Common myeloid progenitor, CD34-positive (primary cell): Measurements from ENCODE around the gene HEXD.

Source experiments
- CTCF ChIA-PET: fragments of 350-600 bp; sonication (Branson Sonifier 250); formaldehyde crosslinking; loops from one replicate; lab custom pipeline; 2021; ENCODE audit warnings: antibody characterized with exemption; lab: Charles Lee
- POLR2A ChIA-PET: fragments of 350-600 bp; sonication (Branson Sonifier 250); formaldehyde crosslinking; loops from one replicate; lab custom pipeline; 2021; ENCODE audit warnings: antibody characterized with exemption; lab: Charles Lee
- DNase-seq, 3 donors: peaks; one replicate each; pipeline versions ENCODE4 v3.0.0 to v3.0.0-alpha.2; 2013
- H3K27ac ChIP-seq, 2 experiments: 1 replicate in 1 of 2; 2 replicates in 1 of 2; pipeline ENCODE4 v1.7.0; 2013; ENCODE audit warnings: inconsistent platforms in 2 of 2, low read length in 2 of 2, mild to moderate bottlenecking in 2 of 2, low read depth in 1 of 2, moderate library complexity in 1 of 2; ENCODE audit not compliant: severe bottlenecking in 2 of 2, insufficient read depth in 1 of 2, poor library complexity in 1 of 2
- H3K27me3 ChIP-seq, 5 experiments: replicated peaks in 2 of 5; 1 replicate in 3 of 5; 2 replicates in 2 of 5; pipeline versions ENCODE4 v1.6.1 to v1.7.0; 2013; ENCODE audit warnings: low read length in 4 of 5, mild to moderate bottlenecking in 2 of 5, moderate library complexity in 2 of 5, inconsistent platforms in 1 of 5; ENCODE audit not compliant: insufficient read depth in 5 of 5, control insufficient read depth in 4 of 5
- H3K36me3 ChIP-seq, 4 experiments: 1 replicate in 2 of 4; 2 replicates in 2 of 4; pipeline versions ENCODE4 v1.6.1 to v1.7.0; 2013; ENCODE audit warnings: low read length in 3 of 4, control low read depth in 1 of 4, mild to moderate bottlenecking in 1 of 4; ENCODE audit not compliant: control insufficient read depth in 4 of 4, insufficient read depth in 4 of 4
- H3K4me1 ChIP-seq, 4 experiments: 1 replicate in 3 of 4; 2 replicates in 1 of 4; pipeline versions ENCODE4 v1.6.1 to v1.7.1; 2013; ENCODE audit warnings: low read length in 3 of 4, mild to moderate bottlenecking in 3 of 4, control low read depth in 1 of 4, inconsistent platforms in 1 of 4, moderate library complexity in 1 of 4; ENCODE audit not compliant: control insufficient read depth in 4 of 4, insufficient read depth in 4 of 4; ENCODE audit errors: control extremely low read depth in 1 of 4
- H3K4me3 ChIP-seq, 7 experiments: 1 replicate in 4 of 7; 2 replicates in 3 of 7; pipeline versions ENCODE4 v1.5.1 to v1.7.0; 2013; ENCODE audit warnings: mild to moderate bottlenecking in 7 of 7, low read length in 6 of 7, moderate library complexity in 6 of 7, inconsistent platforms in 2 of 7, low read depth in 2 of 7, control low read depth in 1 of 7; ENCODE audit not compliant: insufficient read depth in 4 of 7, control insufficient read depth in 1 of 7; ENCODE audit errors: extremely low read depth in 1 of 7
- H3K9me3 ChIP-seq, 5 experiments: 1 replicate in 4 of 5; 2 replicates in 1 of 5; pipeline versions ENCODE4 v1.6.1 to v1.7.1; 2013; ENCODE audit warnings: low read length in 4 of 5, mild to moderate bottlenecking in 2 of 5, inconsistent platforms in 1 of 5, low read depth in 1 of 5, moderate library complexity in 1 of 5; ENCODE audit not compliant: control insufficient read depth in 4 of 5, insufficient read depth in 2 of 5; ENCODE audit errors: control extremely low read depth in 1 of 5
- WGBS: methylation state at CpG from one replicate; pipeline ENCODE4 v1.1.5; 2013; ENCODE audit not compliant: insufficient coverage; 5-methylcytosine and 5-hydroxymethylcytosine counted together

The HEXD gene

DNA sequence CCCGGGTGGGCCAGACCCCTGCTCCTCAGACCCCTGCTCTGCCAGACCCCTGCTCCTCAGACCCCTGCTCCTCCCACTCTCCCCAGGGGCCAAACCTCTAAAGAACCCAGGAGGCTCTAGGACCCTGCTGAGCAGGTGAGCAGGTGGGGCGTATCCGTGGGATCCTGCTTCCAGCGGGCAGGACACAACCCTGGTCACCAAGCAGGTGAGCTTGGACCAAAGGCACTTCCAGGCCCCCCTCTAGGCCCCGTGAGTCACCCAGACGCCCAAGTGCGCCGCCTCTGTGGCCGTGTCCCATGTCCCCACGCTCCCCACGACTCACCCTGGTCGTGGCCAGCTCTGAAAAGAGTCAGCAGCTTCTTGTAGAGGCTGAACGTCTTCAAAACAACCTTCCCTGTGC, 27.4 kb downstream of the HEXD start:
- ChIA-PET POLR2A (no interaction called here), CTCF (interaction anchor here (1.1 to 1.3 kb wide), 2 partner anchors 24 to 94 kb away, joined by 3 read pairs; no protein-coding TSS in a partner anchor)
- H3K27me3 ChIP-seq = no peaks in the 10 kb centered on the region
- H3K36me3 ChIP-seq = peaks cover 9 to 64% (median 39%) of the 10 kb centered on the region in 4 experiments
- H3K27ac ChIP-seq = peak overlapping the region in 1 of 2 experiments; percentile 64
- peak in 2 of 3 donors; percentile 24 to 44 for DNase-seq
- peak overlapping the region in 2 of 7 experiments; percentile 26 to 33 for H3K4me3 ChIP-seq
- WGBS = 75% methylated on average over 13 of the region's 13 CpGs
- H3K9me3 ChIP-seq = no peaks in the 10 kb centered on the region
- H3K4me1 ChIP-seq = peaks cover 3 to 49% (median 41%) of the 10 kb centered on the region in 4 experiments

DNA sequence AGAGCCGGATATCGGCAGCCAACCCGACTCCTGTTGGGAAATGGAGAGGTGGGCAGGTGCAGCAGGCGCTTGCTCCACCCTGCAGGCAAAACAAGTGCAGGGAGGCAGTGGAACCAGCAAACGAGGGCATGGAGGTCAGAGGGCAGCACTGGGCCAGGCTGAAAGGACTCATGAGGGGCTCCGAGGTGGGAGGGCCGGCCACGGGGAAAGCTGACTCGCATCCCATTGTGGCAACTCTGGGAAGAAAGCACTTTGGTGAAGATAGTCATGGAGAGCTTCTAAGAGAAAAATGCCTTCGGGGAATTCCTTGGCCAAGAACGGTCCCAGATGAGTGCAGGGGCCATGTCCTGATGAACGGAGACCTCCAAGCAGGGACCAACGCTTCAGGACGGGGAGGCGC, 28.0 kb downstream of the HEXD start:
- WGBS = 96% methylated on average over 13 of the region's 15 CpGs
- Histone ChIP-seq H3K36me3 (peaks cover 9 to 64% (median 38%) of the 10 kb centered on the region in 4 experiments), H3K9me3 (no peaks in the 10 kb centered on the region), H3K27me3 (no peaks in the 10 kb centered on the region), H3K4me1 (peaks cover 5 to 47% (median 41%) of the 10 kb centered on the region in 4 experiments), H3K27ac (peak overlapping the region in 1 of 2 experiments; percentile 64), H3K4me3 (no peak overlapping the region)
- CTCF ChIA-PET = interaction anchor here (1.1 to 1.3 kb wide), 2 partner anchors 24 to 95 kb away, joined by 3 read pairs; no protein-coding TSS in a partner anchor
- DNase-seq = no peak
- POLR2A ChIA-PET = no interaction called here

- 96% methylated on average over 7 of the region's 12 CpGs for WGBS
- ChIA-PET POLR2A (no interaction called here), CTCF (interaction anchor here (1.3 kb wide), 1 partner anchor 25 kb away, joined by 3 read pairs; no protein-coding TSS in a partner anchor)
- no peak for DNase-seq
- Histone ChIP-seq H3K27me3 (no peaks in the 10 kb centered on the region), H3K36me3 (peaks cover 9 to 60% (median 35%) of the 10 kb centered on the region in 4 experiments), H3K27ac (no peak overlapping the region), H3K4me1 (peaks cover 8 to 53% (median 42%) of the 10 kb centered on the region in 4 experiments), H3K9me3 (no peaks in the 10 kb centered on the region), H3K4me3 (no peak overlapping the region)
Measured at GRCh38 chr17:82446649-82447048, 28.5 kb downstream of the HEXD start.

GRCh38 chr17:82447876-82448275, 29.7 kb downstream of the HEXD start:
- POLR2A ChIA-PET = interaction anchor here (0.9 kb wide), 1 partner anchor 21 kb away, joined by 3 read pairs; no protein-coding TSS in a partner anchor
- WGBS = 95% methylated on average over 8 of the region's 11 CpGs
- no peak overlapping the region for H3K27ac ChIP-seq
- DNase-seq = peak in 1 of 3 donors; percentile 7
- no peaks in the 10 kb centered on the region for H3K27me3 ChIP-seq
- peaks cover 8 to 59% (median 42%) of the 10 kb centered on the region in 4 experiments for H3K4me1 ChIP-seq
- CTCF ChIA-PET = no interaction called here
- no peak overlapping the region for H3K4me3 ChIP-seq
- peaks cover 9 to 49% (median 26%) of the 10 kb centered on the region in 4 experiments for H3K36me3 ChIP-seq
- no peaks in the 10 kb centered on the region for H3K9me3 ChIP-seq

GRCh38 chr17:82449131-82449882, 31.2 kb downstream of the HEXD start:
- ChIA-PET CTCF (interaction anchor here (0.6 to 1.4 kb wide), 9 partner anchors 8 to 96 kb away, joined by 3 to 5 read pairs (median 3); no protein-coding TSS in a partner anchor), POLR2A (interaction anchor here (0.5 to 1.7 kb wide), 5 partner anchors 9 to 123 kb away, joined by 3 to 6 read pairs (median 4); partner anchors contain the start of gene NARF)
- Histone ChIP-seq H3K27ac (peak overlapping the region; percentile 72 to 80), H3K9me3 (no peaks in the 10 kb centered on the region), H3K27me3 (no peaks in the 10 kb centered on the region), H3K4me1 (peaks cover 8 to 59% (median 42%) of the 10 kb centered on the region in 4 experiments), H3K36me3 (peaks cover 6 to 35% (median 18%) of the 10 kb centered on the region in 4 experiments), H3K4me3 (peak overlapping the region; percentile 88 to 98 (median 95))
- DNase-seq = peak; percentile 61 to 86 (median 84)
- 5% methylated on average over 30 of the region's 30 CpGs for WGBS

DNA sequence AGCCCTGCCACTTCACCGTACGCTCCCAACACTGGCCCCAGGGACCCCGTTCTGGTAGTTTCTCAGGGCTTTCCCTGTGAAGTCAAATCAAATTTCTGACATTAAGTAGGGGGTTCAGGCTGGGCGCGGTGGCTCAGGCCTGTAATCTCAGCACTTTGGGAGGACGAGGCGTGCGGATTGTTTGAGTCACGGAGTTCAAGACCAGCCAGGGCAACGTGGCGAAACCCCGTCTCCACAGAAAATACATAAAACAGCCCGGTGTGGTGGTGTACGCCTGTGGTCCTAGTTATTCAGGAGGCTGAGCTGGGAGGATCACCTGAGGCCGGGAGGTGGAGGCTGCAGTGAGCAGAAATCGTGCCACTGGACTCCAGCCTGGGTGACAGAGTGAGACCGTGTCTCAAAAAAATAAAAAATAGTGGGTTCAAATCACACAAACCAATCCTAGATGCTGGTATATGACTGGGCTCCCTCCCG, 31.8 kb downstream of the HEXD start:
- H3K27me3 ChIP-seq = no peaks in the 10 kb centered on the region
- H3K27ac ChIP-seq = peak overlapping the region; percentile 72 to 80
- POLR2A ChIA-PET = interaction anchor here (1.1 to 1.7 kb wide), 3 partner anchors 8 to 47 kb away, joined by 4 to 6 read pairs (median 5); partner anchors contain the start of gene NARF
- peak overlapping the region; percentile 88 to 98 (median 95) for H3K4me3 ChIP-seq
- WGBS = 15% methylated on average over 17 of the region's 18 CpGs
- no peak for DNase-seq
- CTCF ChIA-PET = interaction anchor here (0.6 to 1.4 kb wide), 4 partner anchors 8 to 95 kb away, joined by 3 to 4 read pairs (median 3); no protein-coding TSS in a partner anchor
- H3K4me1 ChIP-seq = peaks cover 8 to 54% (median 39%) of the 10 kb centered on the region in 4 experiments
- H3K9me3 ChIP-seq = no peaks in the 10 kb centered on the region
- H3K36me3 ChIP-seq = peaks cover 2 to 29% (median 13%) of the 10 kb centered on the region in 4 experiments
